ENCODE measurements around the gene C20orf144. TPM values are rescaled to one million over a fixed set of nuclear protein-coding genes. Genes with fewer than 3 reads are reported as not detected.

The C20orf144 gene
- total and polyA plus RNA-seq, 11 donors, result 0.13 to 0.50 (median 0.15) TPM; not detected in 8

DNA sequence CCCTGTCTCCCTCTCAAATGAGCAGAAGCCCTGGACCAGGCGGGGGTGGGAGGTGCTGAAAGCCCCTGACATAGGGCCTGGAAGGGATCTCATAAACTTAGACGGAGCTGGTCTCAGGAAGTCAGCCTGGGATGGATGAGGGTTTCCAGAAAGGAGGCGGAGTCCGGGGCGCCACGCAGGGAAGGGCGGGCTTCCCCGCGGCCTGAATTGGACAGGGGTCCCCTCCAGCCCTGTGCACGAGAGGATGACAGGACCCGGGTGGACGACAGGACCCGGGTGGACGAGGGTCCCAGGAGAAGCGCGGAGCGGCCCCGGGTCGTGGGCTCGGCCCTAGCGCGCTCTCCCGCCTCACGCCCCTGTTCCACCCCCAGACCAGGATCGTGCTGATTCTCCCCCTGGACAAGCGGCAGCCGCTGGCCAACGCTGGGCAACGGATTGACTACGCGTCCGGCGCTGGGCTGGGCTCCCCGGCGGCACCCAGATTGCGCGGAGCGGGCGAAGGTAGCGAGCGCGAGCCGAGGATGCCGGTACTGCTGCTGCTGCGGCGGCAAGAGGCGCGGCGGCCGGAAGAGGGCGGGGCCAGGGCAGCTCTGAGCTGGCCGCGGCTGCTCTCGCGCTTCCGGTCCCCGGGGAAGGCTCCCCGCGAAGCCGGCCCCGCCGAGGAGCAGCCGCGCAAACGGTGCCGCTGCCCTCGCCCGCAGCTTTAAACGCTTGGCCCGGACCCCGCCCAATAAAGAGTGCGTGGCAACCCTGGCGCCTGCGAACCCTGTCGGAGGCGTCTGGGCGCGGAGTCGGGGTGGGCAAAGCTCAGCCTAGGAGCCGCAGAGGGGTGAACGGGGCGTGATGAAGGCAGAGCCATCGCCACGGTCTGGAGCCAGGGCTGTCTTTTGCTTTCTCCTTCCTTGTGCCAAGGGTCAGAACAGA is 1.3 kb downstream of the C20orf144 start:
- H3K4me1 ChIP-seq, result peaks cover 3 to 49% (median 34%) of the 10 kb centered on the region in 12 donors
- intact Hi-C loops (cut with DNase I), result loop anchor here in 1 of 10 donors (5.0 kb wide), 1 partner anchor 261 kb away; the partner anchor contains the start of gene CDK5RAP1

DNA sequence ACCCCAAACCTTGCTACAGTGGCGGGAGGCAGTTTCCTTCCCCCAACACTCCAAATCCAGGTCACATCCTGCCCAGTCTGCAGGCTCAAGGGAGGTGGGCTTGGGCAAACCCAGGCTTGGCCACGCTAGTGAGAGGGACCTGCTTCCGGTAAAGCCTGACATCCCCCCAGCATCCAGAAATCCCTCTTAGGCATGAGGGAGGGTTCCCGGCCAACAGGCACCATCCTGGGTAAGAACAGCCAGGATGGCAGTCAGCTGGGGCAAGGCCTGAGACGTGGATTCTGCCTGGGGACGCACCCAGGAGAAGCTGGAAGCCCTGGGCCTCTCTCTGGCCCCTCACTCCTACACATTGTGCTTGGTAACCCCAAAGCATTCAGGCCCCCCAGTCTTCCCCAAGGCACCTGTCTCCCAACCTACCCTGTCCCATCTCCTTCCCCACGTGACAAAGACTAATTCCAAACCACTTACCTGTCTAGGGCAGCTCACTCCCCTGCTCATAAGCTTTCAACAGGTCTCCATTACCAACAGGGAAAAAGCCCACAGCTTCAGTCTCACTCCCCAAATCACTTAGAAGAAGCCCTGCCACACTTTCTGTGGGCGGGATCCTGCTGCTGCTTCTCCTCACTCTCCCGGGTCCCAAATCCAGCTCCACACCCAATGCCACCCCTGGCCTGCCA is 2.1 kb downstream of the C20orf144 start:
- no peaks in the 10 kb centered on the region for H3K27me3 ChIP-seq
- H3K4me3 ChIP-seq, result peak overlapping the region; percentile 56 to 90 (median 69)
- peaks cover 0 to 23% (median 13%) of the 10 kb centered on the region in 9 donors for H3K36me3 ChIP-seq
- 37 to 53% (median 49%) methylated on average over 9 of the region's 9 CpGs for WGBS, 4 donors
- intact Hi-C loops (cut with DNase I), result loop anchor here in 1 of 10 donors (5.0 kb wide), 1 partner anchor 262 kb away; the partner anchor contains the start of gene CDK5RAP1
- DNase-seq, result peak in 1 of 5 donors; percentile 49
- peak overlapping the region in 11 of 12 donors; percentile 75 to 95 (median 83) for H3K27ac ChIP-seq
- H3K4me1 ChIP-seq, result peaks cover 3 to 52% (median 35%) of the 10 kb centered on the region in 12 donors
- ATAC-seq, result no peak
- H3K9me3 ChIP-seq, result no peaks in the 10 kb centered on the region
- TF ChIP-seq, protein P1, sequence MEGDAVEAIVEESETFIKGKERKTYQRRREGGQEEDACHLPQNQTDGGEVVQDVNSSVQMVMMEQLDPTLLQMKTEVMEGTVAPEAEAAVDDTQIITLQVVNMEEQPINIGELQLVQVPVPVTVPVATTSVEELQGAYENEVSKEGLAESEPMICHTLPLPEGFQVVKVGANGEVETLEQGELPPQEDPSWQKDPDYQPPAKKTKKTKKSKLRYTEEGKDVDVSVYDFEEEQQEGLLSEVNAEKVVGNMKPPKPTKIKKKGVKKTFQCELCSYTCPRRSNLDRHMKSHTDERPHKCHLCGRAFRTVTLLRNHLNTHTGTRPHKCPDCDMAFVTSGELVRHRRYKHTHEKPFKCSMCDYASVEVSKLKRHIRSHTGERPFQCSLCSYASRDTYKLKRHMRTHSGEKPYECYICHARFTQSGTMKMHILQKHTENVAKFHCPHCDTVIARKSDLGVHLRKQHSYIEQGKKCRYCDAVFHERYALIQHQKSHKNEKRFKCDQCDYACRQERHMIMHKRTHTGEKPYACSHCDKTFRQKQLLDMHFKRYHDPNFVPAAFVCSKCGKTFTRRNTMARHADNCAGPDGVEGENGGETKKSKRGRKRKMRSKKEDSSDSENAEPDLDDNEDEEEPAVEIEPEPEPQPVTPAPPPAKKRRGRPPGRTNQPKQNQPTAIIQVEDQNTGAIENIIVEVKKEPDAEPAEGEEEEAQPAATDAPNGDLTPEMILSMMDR (IDR thresholded peaks at IDR 0.05), result no peak
- no peak for TF ChIP-seq POLR2A (IDR thresholded peaks at IDR 0.05)

More for the DNA sequence above, 1.3 kb downstream of the C20orf144 start:
- H3K9me3 ChIP-seq, result no peaks in the 10 kb centered on the region
- DNase-seq (peak; percentile 84 to 93 (median 88)), ATAC-seq (peak in 3 of 4 donors; percentile 66 to 69 (median 67))
- peak overlapping the region; percentile 34 to 95 (median 83) for H3K27ac ChIP-seq
- no peaks in the 10 kb centered on the region for H3K27me3 ChIP-seq
- WGBS, 4 donors, result 1 to 2% (median 1%) methylated on average over 50 to 84 of the region's 84 CpGs
- peak overlapping the region; percentile 56 to 90 (median 69) for H3K4me3 ChIP-seq
- peaks cover 0 to 20% (median 10%) of the 10 kb centered on the region in 9 donors for H3K36me3 ChIP-seq
- peak in 1 of 2 donors; percentile 63 for TF ChIP-seq POLR2A (IDR thresholded peaks at IDR 0.05)
- TF ChIP-seq, protein P1 (IDR thresholded peaks at IDR 0.05), result peak in 1 of 12 donors; percentile 6

DNA sequence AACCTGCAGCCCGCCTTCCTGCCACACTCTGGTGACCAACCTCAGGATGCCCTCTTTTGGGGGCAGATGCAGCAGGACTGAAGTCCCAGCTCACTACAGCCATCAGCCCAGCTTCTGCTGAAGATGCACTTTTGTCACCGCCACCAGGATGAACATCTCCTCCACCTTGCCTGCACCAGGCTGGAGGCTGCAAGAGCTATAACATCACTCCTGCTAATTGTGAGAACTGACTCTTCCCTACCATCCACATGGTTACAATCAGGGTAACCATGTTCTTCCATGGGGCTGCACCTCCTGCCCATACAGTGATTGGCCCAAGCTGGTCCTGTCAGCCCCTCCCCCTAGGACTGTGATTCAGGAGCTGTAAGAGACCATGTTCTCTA is 2.6 kb downstream of the C20orf144 start:
- ATAC-seq (no peak), DNase-seq (peak in 1 of 5 donors; percentile 26)
- Histone ChIP-seq H3K4me1 (peaks cover 3 to 52% (median 35%) of the 10 kb centered on the region in 12 donors), H3K27me3 (no peaks in the 10 kb centered on the region), H3K4me3 (no peak overlapping the region), H3K27ac (peak overlapping the region in 1 of 12 donors; percentile 93), H3K9me3 (no peaks in the 10 kb centered on the region), H3K36me3 (peaks cover 0 to 20% (median 12%) of the 10 kb centered on the region in 9 donors)
- no peak for TF ChIP-seq POLR2A (IDR thresholded peaks at IDR 0.05)
- TF ChIP-seq, protein P1 (IDR thresholded peaks at IDR 0.05), result no peak
- intact Hi-C loops (cut with DNase I), result loop anchor here in 5 of 10 donors (5.0 kb wide), 4 partner anchors 68 to 262 kb away; partner anchors contain the start of genes CDK5RAP1 (in 2 of the 5) and ZNF341 (in 1 of the 5)
- 96 to 100% (median 98%) methylated on average over 2 of the region's 2 CpGs for WGBS, 4 donors
